ENCODE results near the gene SEC31B. TPM values are rescaled to one million over a fixed set of nuclear protein-coding genes. Genes with fewer than 3 reads are reported as not detected.

Gene SEC31B
- total RNA-seq, 1 donor from 2014 or later: 13.2 TPM

DNA sequence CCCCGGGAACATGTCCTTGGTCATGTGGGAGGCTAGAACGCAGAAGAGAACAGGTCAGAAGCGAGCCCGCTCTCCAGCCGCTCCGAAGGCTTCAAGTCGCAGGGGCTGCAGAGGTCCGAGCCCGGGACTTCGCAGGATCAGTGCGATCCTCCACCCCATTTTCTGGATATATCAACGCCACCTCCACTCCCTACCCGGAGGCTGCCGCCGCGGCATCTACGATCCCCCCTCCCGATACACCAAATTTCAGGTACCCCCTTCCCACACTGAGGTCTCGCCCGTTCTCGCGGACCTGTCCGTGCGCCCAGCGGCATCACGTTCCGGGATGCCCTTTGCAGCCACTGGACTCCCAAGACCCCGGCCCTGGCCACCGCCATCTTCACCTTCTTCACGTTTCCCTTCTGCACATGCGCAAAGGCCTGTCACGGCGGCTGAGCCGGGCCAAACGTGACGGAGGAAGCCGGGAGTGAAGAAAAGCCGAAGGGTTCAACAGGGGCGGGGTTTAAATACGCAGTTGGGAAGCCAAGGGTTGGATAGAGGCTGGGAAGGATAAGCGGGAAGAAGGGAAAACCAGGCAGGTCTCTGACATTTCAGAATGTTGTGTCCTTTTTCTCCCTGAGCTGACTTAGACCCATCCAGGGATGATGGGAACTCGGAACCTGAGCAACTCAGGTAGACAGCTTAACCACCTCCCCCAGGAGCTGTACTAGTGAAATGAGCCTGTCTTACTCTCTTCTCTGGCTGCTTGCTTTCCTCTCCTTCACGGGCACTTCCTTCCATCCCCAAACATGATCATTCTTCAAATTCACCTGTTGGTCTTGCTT, 10.0 kb upstream of the SEC31B start, which contains the start of gene NDUFB8:
Gene NDUFB8, minus strand, starts transcription at position 397 of the 824 bp plus-strand sequence. Its CDS starts 20 bp downstream, at position 377.
- no peaks in the 10 kb centered on the region for H3K9me3 Mint-ChIP-seq (ENCODE audit: unreplicated experiment)
- peak; percentile 82 for DNase-seq (ENCODE audit: low spot score)
- peaks cover 20% of the 10 kb centered on the region for H3K4me1 Mint-ChIP-seq (ENCODE audit: unreplicated experiment)
- H3K27me3 Mint-ChIP-seq (ENCODE audit: unreplicated experiment): no peaks in the 10 kb centered on the region
- peaks cover 22% of the 10 kb centered on the region for H3K36me3 Mint-ChIP-seq (ENCODE audit: low read depth, unreplicated experiment)
- H3K4me3 Mint-ChIP-seq (ENCODE audit: unreplicated experiment): peak within 1 kb of the TSS; percentile 100
- TF ChIP-seq CTCF (IDR thresholded peaks at IDR 0.05; ENCODE audit: unreplicated experiment): no peak
- peak within 1 kb of the TSS; percentile 84 for H3K27ac Mint-ChIP-seq (ENCODE audit: unreplicated experiment)

DNA sequence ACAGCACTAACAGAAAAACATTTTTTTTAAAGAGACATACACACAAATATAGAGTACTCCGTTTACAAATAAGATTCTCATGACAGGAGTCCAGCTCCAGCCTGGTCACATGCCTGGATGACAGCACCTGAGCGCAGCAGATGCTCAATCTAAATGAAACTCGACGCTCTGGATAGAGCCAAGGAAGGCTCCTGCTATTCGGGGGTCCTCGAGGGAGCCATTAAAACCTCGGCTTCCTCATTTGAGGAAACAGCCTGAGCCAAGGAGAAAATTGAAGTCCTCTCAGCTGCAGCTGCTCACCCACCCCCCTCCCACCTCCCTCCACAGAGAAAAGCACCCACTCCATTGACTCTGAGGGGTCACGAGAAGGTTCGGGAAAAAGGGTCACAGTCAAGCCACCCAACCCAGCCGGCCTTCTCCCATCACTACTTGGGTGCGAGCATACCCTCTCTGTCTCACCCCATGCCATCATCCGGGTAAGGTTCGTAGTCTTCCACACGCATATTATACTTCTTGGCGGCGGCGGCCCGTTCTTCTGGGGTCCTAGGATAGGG, 9.3 kb upstream of the SEC31B start:
- Mint-ChIP-seq H3K27ac (ENCODE audit: unreplicated experiment) (peak overlapping the region; percentile 84), H3K4me1 (ENCODE audit: unreplicated experiment) (peaks cover 20% of the 10 kb centered on the region), H3K4me3 (ENCODE audit: unreplicated experiment) (peak overlapping the region; percentile 100), H3K36me3 (ENCODE audit: low read depth, unreplicated experiment) (peaks cover 24% of the 10 kb centered on the region), H3K27me3 (ENCODE audit: unreplicated experiment) (no peaks in the 10 kb centered on the region), H3K9me3 (ENCODE audit: unreplicated experiment) (no peaks in the 10 kb centered on the region)
- no peak for TF ChIP-seq CTCF (IDR thresholded peaks at IDR 0.05; ENCODE audit: unreplicated experiment)
- DNase-seq (ENCODE audit: low spot score): no peak

DNA sequence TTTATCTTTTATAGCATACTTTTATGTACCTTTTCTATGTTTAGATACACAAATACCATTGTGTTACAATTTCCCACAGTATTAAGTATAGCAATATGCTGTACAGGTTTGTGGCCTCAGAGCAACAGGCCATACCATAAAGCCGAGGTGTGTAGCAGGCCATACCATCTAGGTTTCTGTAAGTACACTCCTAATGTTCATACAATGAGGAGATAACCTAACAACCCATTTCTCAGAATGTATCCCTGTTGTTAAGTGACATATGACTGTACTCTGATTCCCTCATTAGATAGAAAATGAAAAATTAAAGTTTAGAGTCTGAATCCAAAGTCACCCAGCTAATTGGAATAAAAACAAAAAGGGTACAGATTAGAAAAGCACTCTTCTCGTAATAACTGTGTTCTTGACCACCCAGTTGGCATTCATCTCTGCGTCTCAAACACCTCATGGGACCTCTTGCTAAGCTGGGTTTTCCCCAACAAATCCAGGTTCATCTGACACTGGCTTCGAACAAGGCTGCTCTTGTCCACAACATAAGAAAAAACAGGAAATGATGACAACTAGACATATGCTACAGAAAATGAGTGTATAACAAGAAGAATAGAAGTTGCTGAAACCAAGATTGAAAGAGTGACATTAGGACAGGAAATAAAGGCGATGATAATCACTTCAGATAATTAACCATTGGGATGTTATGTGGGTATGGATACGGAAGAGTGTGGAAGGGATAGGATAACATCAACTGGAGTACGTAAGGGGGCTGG, 8.6 kb upstream of the SEC31B start:
- Mint-ChIP-seq H3K4me1 (ENCODE audit: unreplicated experiment) (peaks cover 20% of the 10 kb centered on the region), H3K36me3 (ENCODE audit: low read depth, unreplicated experiment) (peaks cover 31% of the 10 kb centered on the region), H3K4me3 (ENCODE audit: unreplicated experiment) (peak overlapping the region; percentile 100), H3K9me3 (ENCODE audit: unreplicated experiment) (no peaks in the 10 kb centered on the region), H3K27me3 (ENCODE audit: unreplicated experiment) (no peaks in the 10 kb centered on the region), H3K27ac (ENCODE audit: unreplicated experiment) (peak overlapping the region; percentile 19)
- TF ChIP-seq CTCF (IDR thresholded peaks at IDR 0.05; ENCODE audit: unreplicated experiment): no peak
- DNase-seq (ENCODE audit: low spot score): no peak

- Mint-ChIP-seq H3K4me3 (ENCODE audit: unreplicated experiment) (peak overlapping the region; percentile 37), H3K36me3 (ENCODE audit: low read depth, unreplicated experiment) (peaks cover 31% of the 10 kb centered on the region), H3K27me3 (ENCODE audit: unreplicated experiment) (peaks cover 4% of the 10 kb centered on the region), H3K27ac (ENCODE audit: unreplicated experiment) (no peak overlapping the region), H3K4me1 (ENCODE audit: unreplicated experiment) (peaks cover 22% of the 10 kb centered on the region), H3K9me3 (ENCODE audit: unreplicated experiment) (no peaks in the 10 kb centered on the region)
- TF ChIP-seq CTCF (IDR thresholded peaks at IDR 0.05; ENCODE audit: unreplicated experiment): peak; percentile 22
- DNase-seq (ENCODE audit: low spot score): no peak
Measured at GRCh38 chr10:100524638-100525037, 5.0 kb upstream of the SEC31B start.
